ENCODE measurements around the gene KRT23. TPM values are rescaled to one million over a fixed set of nuclear protein-coding genes. Genes with fewer than 3 reads are reported as not detected.

Gene KRT23
- total RNA-seq, 1 experiment from 2014 or later: not detected

DNA sequence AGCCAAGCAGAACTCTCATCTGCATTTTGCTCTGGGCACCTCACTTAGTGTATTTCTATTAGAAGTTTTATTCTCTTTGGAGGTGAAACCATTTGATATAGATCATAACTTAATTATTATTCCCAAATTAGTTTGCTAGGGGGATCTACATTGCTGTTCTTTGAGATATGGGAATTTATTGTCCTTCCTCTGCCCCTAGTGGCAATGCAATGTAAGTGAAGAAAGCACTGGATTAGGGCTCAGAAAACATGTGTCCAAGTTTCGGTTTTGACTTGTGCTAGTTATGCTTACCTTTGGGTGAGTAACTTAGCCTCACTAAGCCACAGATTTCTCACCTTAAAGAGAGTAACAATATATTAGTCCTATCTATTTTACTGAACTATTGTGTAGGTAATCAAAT is 26.4 kb upstream of the KRT23 start:
- H3K23ac ChIP-seq (ENCODE audit: insufficient read length, low read depth, low read length): no peak overlapping the region
- 0 out of 2 replicates have a peak, but pooled peaks cover 4% of the 10 kb centered on the region for H3K4me1 ChIP-seq (ENCODE audit: insufficient read depth, low read length)
- H3K4me2 ChIP-seq (ENCODE audit: insufficient read depth, insufficient read length, low read length): no peak overlapping the region
- H4K20me1 ChIP-seq (ENCODE audit: control insufficient read depth, insufficient read depth, insufficient read length): no peaks in the 10 kb centered on the region
- no peak overlapping the region for H3K14ac ChIP-seq (ENCODE audit: insufficient read depth, low read length)
- H4K5ac ChIP-seq (ENCODE audit: insufficient read length, low read depth, low read length): no peak overlapping the region
- no peak overlapping the region for H2BK5ac ChIP-seq (ENCODE audit: insufficient read length, low read length)
- H3K23me2 ChIP-seq (ENCODE audit: insufficient read length, low read depth, low read length, poor library complexity, severe bottlenecking): no peaks in the 10 kb centered on the region
- no peak overlapping the region for H3K27ac Mint-ChIP-seq
- no peak overlapping the region for H3K27ac ChIP-seq (ENCODE audit: insufficient read length, low read depth, low read length)
- no peaks in the 10 kb centered on the region; the same call in none of the 2 replicates for H3K27me3 Mint-ChIP-seq (ENCODE audit: low read depth)
- no peaks in the 10 kb centered on the region for H3K79me2 ChIP-seq (ENCODE audit: insufficient read depth, low read length)
- no peak overlapping the region for H3K4me3 Mint-ChIP-seq
- H4K8ac ChIP-seq (replicated peaks; ENCODE audit: insufficient read length, low read depth, low read length): no peak overlapping the region
- H4K91ac ChIP-seq (ENCODE audit: insufficient read length, low read depth, low read length): no peak overlapping the region
- H3K36me3 Mint-ChIP-seq (ENCODE audit: insufficient read depth in 1 of 3, low read depth in 3 of 3): no peaks in the 10 kb centered on the region
- no peaks in the 10 kb centered on the region; a peak in 1 of 5 replicates for H3K9me3 Mint-ChIP-seq
- no peak overlapping the region for H3K18ac ChIP-seq (ENCODE audit: insufficient read length, low read depth, low read length)
- H3T11ph ChIP-seq (ENCODE audit: low read length): no peak overlapping the region
- no CpG with 5 or more reads among the region's 1 CpG for WGBS (ENCODE audit: extremely low coverage, insufficient read length, low lambda C conversion rate)
- no peak for DNase-seq
- no peak overlapping the region for H3K4ac ChIP-seq (ENCODE audit: low read depth, low read length)
- no peak overlapping the region for H2AK5ac ChIP-seq (ENCODE audit: insufficient read length, low read length)
- H2BK120ac ChIP-seq (ENCODE audit: low read depth, low read length, poor library complexity, severe bottlenecking): no peak overlapping the region
- H2AFZ ChIP-seq (ENCODE audit: low read length): no peak overlapping the region
- H3K56ac ChIP-seq (ENCODE audit: insufficient read length, low read depth, low read length): no peak overlapping the region
- H2BK15ac ChIP-seq (ENCODE audit: low read depth, low read length): no peak overlapping the region
- no peaks in the 10 kb centered on the region for H3K9me3 ChIP-seq (ENCODE audit: control insufficient read depth, low read depth, low read length)
- no peaks in the 10 kb centered on the region for H3K27me3 ChIP-seq (ENCODE audit: insufficient read depth, low read length)
- H2BK12ac ChIP-seq (ENCODE audit: insufficient read length, low read depth, low read length): no peak overlapping the region
- no peak overlapping the region for H2BK20ac ChIP-seq (ENCODE audit: low read depth, low read length, poor library complexity, severe bottlenecking)
- peak; percentile 74 for TF ChIP-seq CTCF (conservative IDR thresholded peaks at IDR 0.05)
- no peak overlapping the region for H3K9ac ChIP-seq (ENCODE audit: extremely low read depth, insufficient read length, low read length)
- peaks cover 5 to 6% of the 10 kb centered on the region in 2 experiments for H3K4me1 Mint-ChIP-seq
- H3K79me1 ChIP-seq (ENCODE audit: insufficient read depth, low read depth, low read length, poor library complexity, severe bottlenecking): no peaks in the 10 kb centered on the region

Data from H9 (cell line).